Measurements from ENCODE around the gene USP21. TPM values are rescaled to one million over a fixed set of nuclear protein-coding genes. Genes with fewer than 3 reads are reported as not detected.

USP21 gene
- 10 to 100 TPM in 9 of 10 donors, 1 to 10 TPM in 1; 8.8 to 24.0 (median 14.7) TPM for total RNA-seq
- 10 to 100 TPM; 13.2 to 22.4 TPM for polyA plus RNA-seq
- long read RNA-seq, donor 1, transcript USP21-203 (14 exons, 2,342 nt), result minor isoform, 7 of 50 reads
- long read RNA-seq, donor 1, transcript USP21-201 (13 exons, 2,195 nt), result major isoform, 19 of 50 reads
- long read RNA-seq, donor 1, partial matches to known transcripts, result 7 of 50 reads
- long read RNA-seq, donor 1, other reads (novel, unspliced or antisense), result 17 of 50 reads
- long read RNA-seq, donor 2, transcript USP21-203 (14 exons, 2,342 nt), result minor isoform, 5 of 41 reads
- long read RNA-seq, donor 2, transcript USP21-201 (13 exons, 2,195 nt), result major isoform, 13 of 41 reads
- long read RNA-seq, donor 2, partial matches to known transcripts, result 8 of 41 reads
- long read RNA-seq, donor 2, other reads (novel, unspliced or antisense), result 15 of 41 reads
- long read RNA-seq, donor 3, transcript USP21-201 (13 exons, 2,195 nt), result major isoform, 25 of 55 reads
- long read RNA-seq, donor 3, partial matches to known transcripts, result 17 of 55 reads
- long read RNA-seq, donor 3, other reads (novel, unspliced or antisense), result 9 of 55 reads

GRCh38 chr1:161159087-161159912 is at the start of gene USP21:
TSS of gene USP21 (plus strand) at chr1:161159500. CDS start at chr1:161160641, 1,141 bp downstream.
- Histone ChIP-seq H3K27ac (peak within 1 kb of the TSS; percentile 68 to 95 (median 90)), H3K4me3 (peak within 1 kb of the TSS; percentile 55 to 99 (median 96)), H3K9me3 (no peaks in the 10 kb centered on the region), H3K4me1 (peaks cover 5 to 43% (median 34%) of the 10 kb centered on the region in 9 donors), H3K36me3 (peaks cover 0 to 59% (median 5%) of the 10 kb centered on the region in 9 donors), H3K27me3 (no peaks in the 10 kb centered on the region)
- DNase-seq (peak; percentile 95), ATAC-seq (peak; percentile 94 to 98 (median 96))
- intact Hi-C loops (cut with DNase I), result no loop called here
- 1% methylated on average over 55 to 60 of the region's 60 CpGs for WGBS, 2 donors
- TF ChIP-seq CTCF (IDR thresholded peaks at IDR 0.05), result peak in 5 of 9 donors; percentile 18 to 52 (median 42)

- intact Hi-C loops (cut with DNase I), result no loop called here
- peaks cover 0 to 34% (median 0%) of the 10 kb centered on the region in 9 donors for H3K36me3 ChIP-seq
- H3K27me3 ChIP-seq, result no peaks in the 10 kb centered on the region
- no peaks in the 10 kb centered on the region for H3K9me3 ChIP-seq
- no peak for ATAC-seq
- no peak for TF ChIP-seq CTCF (IDR thresholded peaks at IDR 0.05)
- no peak overlapping the region for H3K27ac ChIP-seq
- no peak overlapping the region for H3K4me3 ChIP-seq
- no peak for DNase-seq
- H3K4me1 ChIP-seq, result peaks cover 0 to 50% (median 33%) of the 10 kb centered on the region in 9 donors
- 94 to 96% methylated on average over 3 of the region's 3 CpGs for WGBS, 2 donors
These were observed 48.2 kb upstream of the USP21 start for GRCh38 chr1:161111117-161111516.

GRCh38 chr1:161111527-161111926 is 47.8 kb upstream of the USP21 start:
- no peaks in the 10 kb centered on the region for H3K9me3 ChIP-seq
- no peak overlapping the region for H3K4me3 ChIP-seq
- peaks cover 0 to 34% (median 0%) of the 10 kb centered on the region in 9 donors for H3K36me3 ChIP-seq
- DNase-seq (no peak), ATAC-seq (no peak)
- intact Hi-C loops (cut with DNase I), result no loop called here
- H3K27me3 ChIP-seq, result no peaks in the 10 kb centered on the region
- no peak for TF ChIP-seq CTCF (IDR thresholded peaks at IDR 0.05)
- peaks cover 0 to 54% (median 37%) of the 10 kb centered on the region in 9 donors for H3K4me1 ChIP-seq
- WGBS, 2 donors, result 78 to 79% methylated on average over 2 of the region's 2 CpGs
- H3K27ac ChIP-seq, result no peak overlapping the region

- no peak for DNase-seq
- peaks cover 0 to 30% (median 0%) of the 10 kb centered on the region in 9 donors for H3K36me3 ChIP-seq
- intact Hi-C loops (cut with DNase I), result no loop called here
- H3K27ac ChIP-seq, result no peak overlapping the region
- no peaks in the 10 kb centered on the region for H3K27me3 ChIP-seq
- 82 to 90% methylated on average over 1 of the region's 1 CpG for WGBS, 2 donors
- H3K4me1 ChIP-seq, result peaks cover 8 to 69% (median 50%) of the 10 kb centered on the region in 9 donors
- TF ChIP-seq CTCF (IDR thresholded peaks at IDR 0.05), result no peak
- H3K9me3 ChIP-seq, result no peaks in the 10 kb centered on the region
- H3K4me3 ChIP-seq, result no peak overlapping the region
- ATAC-seq, result no peak
These were observed 45.4 kb upstream of the USP21 start for GRCh38 chr1:161113915-161114314.
